HepG2 (cell line): ENCODE measurements around the gene DHX58. TPM values are rescaled to one million over a fixed set of nuclear protein-coding genes. Genes with fewer than 3 reads are reported as not detected.

Experiments used
- MAZ ChIP-seq, 2 experiments: sonication (generic) in 1 of 2; formaldehyde crosslinking in 1 of 2; IDR thresholded peaks; 2 replicates each; pipeline versions ENCODE4 v1.5.0 to v1.6.1; 2012 to 2020; ENCODE audit warnings: low read depth in 2 of 2, mild to moderate bottlenecking in 2 of 2, borderline replicate concordance in 1 of 2, improper control_type of control experiment in 1 of 2, low read length in 1 of 2, missing genetic modification reagents in 1 of 2, moderate library complexity in 1 of 2
- MBD4 ChIP-seq: IDR thresholded peaks from 2 replicates; pipeline ENCODE4 v1.6.1; 2012; ENCODE audit warnings: low read length, inconsistent platforms, borderline replicate concordance
- THYN1 ChIP-seq: sonication (generic); formaldehyde crosslinking; IDR thresholded peaks from 2 replicates; pipeline ENCODE4 v1.8.1; 2023; ENCODE audit warnings: low read depth, mild to moderate bottlenecking, moderate library complexity, missing genetic modification reagents, borderline replicate concordance
- ZKSCAN8 ChIP-seq: IDR thresholded peaks from 2 replicates; pipeline ENCODE4 v1.6.1; 2016; ENCODE audit warnings: borderline replicate concordance, missing genetic modification reagents, missing compliant biosample characterization
- ZNF136 ChIP-seq: sonication (generic); formaldehyde crosslinking; IDR thresholded peaks from 2 replicates; pipeline ENCODE4 v1.8.1; 2022; ENCODE audit warnings: low read depth, mild to moderate bottlenecking, moderate library complexity, missing genetic modification reagents
- ZNF234 ChIP-seq: sonication (generic); formaldehyde crosslinking; conservative IDR thresholded peaks from 2 replicates; pipeline ENCODE4 v1.5.1; 2020; ENCODE audit warnings: mild to moderate bottlenecking, missing genetic modification reagents
- ZNF558 ChIP-seq: sonication (generic); formaldehyde crosslinking; IDR thresholded peaks from 2 replicates; pipeline ENCODE4 v1.9.0; 2022; ENCODE audit warnings: mild to moderate bottlenecking, missing genetic modification reagents, borderline replicate concordance
- ZNF644 ChIP-seq: IDR thresholded peaks from 2 replicates; pipeline ENCODE4 v1.6.1; 2016; ENCODE audit warnings: low read depth
- ZNF772 ChIP-seq: sonication (generic); formaldehyde crosslinking; IDR thresholded peaks from 2 replicates; pipeline ENCODE4 v1.5.0; 2020; ENCODE audit warnings: mild to moderate bottlenecking, missing genetic modification reagents
- ZNF776 ChIP-seq: sonication (generic); formaldehyde crosslinking; IDR thresholded peaks from 2 replicates; pipeline ENCODE4 v1.4.0; 2020; ENCODE audit warnings: mild to moderate bottlenecking, missing genetic modification reagents
- ZNF788 ChIP-seq: sonication (generic); formaldehyde crosslinking; IDR thresholded peaks from 2 replicates; pipeline ENCODE4 v1.5.0; 2020; ENCODE audit warnings: mild to moderate bottlenecking, missing genetic modification reagents, borderline replicate concordance
- polyA plus RNA-seq, 8 experiments: library from polyadenylated mRNA; depleted of rRNA in 3 of 8; stranded (reverse) in 7 of 8; unstranded in 1 of 8; fragments of >200 nt; fragmentation: Illumina TruSeq in 4 of 8; extraction: Trizol in 4 of 8; gene quantifications; 2 replicates each; pipeline versions ENCODE4 v1.2.1 to v1.2.3, GENCODE V29; 2011 to 2016; ENCODE audit warnings: low read depth in 4 of 8, missing spikeins in 1 of 8, mixed read lengths in 1 of 8; ENCODE audit not compliant: insufficient read depth in 1 of 8
- total RNA-seq, 5 experiments: library from RNA; depleted of rRNA; stranded (reverse); fragments of >200 nt; fragmentation: Illumina TruSeq; extraction: Trizol; gene quantifications; 2 replicates each; pipeline ENCODE4 v1.2.3, GENCODE V29; 2016; ENCODE audit warnings: low read depth in 1 of 5
- TF ChIP-seq, protein P1 (sequence below): sonication (generic); formaldehyde crosslinking; conservative IDR thresholded peaks from 2 replicates; pipeline ENCODE4 v1.4.0; 2020; ENCODE audit warnings: missing genetic modification reagents
- TF ChIP-seq, protein P2 (sequence below): sonication (generic); formaldehyde crosslinking; IDR thresholded peaks from 2 replicates; pipeline ENCODE4 v1.5.0; 2020; ENCODE audit warnings: mild to moderate bottlenecking, missing genetic modification reagents, borderline replicate concordance
- TF ChIP-seq, protein P3 (sequence below): sonication (generic); formaldehyde crosslinking; IDR thresholded peaks from 2 replicates; pipeline ENCODE4 v1.4.0; 2020; ENCODE audit warnings: mild to moderate bottlenecking, missing genetic modification reagents

The DHX58 gene
- total and polyA plus RNA-seq, 2 of the 13 experiments (the other 11 are each of a cell fraction or from before 2014, with no cell fraction given), result 6.7 to 7.8 TPM

DNA sequence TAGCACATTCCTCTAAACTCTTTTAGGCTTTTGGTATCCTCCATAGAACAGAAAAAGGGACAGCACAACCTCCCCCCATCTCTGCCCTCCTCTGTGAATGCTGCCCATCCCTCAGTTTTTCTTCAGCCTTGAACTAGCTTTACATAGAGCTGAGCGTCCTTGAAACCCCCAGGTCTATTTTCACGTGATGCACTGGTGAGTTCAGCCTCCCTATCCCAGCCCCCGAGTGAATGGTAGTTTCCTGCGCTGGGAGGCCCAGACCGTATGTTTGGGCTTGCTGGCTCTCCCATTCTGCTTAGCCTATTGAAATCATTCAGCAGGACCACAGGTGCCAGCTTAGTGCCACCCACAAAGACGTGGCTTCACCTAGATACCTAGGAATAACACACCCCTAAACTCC, 36.7 kb downstream of the DHX58 start (continued):
- TF ChIP-seq MAZ (IDR thresholded peaks at IDR 0.05; ENCODE audit: borderline replicate concordance, low read depth, low read length) (no peak), MAZ (CRISPR knock-in tag; IDR thresholded peaks at IDR 0.05; ENCODE audit: low read depth) (peak; percentile 15; the same call in 1 of the 2 replicates), ZNF644 (CRISPR knock-in tag) (no peak), ZNF136 (CRISPR knock-in tag) (no peak), ZNF788 (CRISPR knock-in tag) (peak; percentile 24; the same call in 1 of the 2 replicates), ZNF234 (no peak), ZKSCAN8 (CRISPR knock-in tag) (no peak), THYN1 (CRISPR knock-in tag) (no peak), ZNF558 (CRISPR knock-in tag) (no peak), MBD4 (no peak), ZNF776 (CRISPR knock-in tag) (no peak), ZNF772 (CRISPR knock-in tag) (no peak)
- TF ChIP-seq, protein P1, sequence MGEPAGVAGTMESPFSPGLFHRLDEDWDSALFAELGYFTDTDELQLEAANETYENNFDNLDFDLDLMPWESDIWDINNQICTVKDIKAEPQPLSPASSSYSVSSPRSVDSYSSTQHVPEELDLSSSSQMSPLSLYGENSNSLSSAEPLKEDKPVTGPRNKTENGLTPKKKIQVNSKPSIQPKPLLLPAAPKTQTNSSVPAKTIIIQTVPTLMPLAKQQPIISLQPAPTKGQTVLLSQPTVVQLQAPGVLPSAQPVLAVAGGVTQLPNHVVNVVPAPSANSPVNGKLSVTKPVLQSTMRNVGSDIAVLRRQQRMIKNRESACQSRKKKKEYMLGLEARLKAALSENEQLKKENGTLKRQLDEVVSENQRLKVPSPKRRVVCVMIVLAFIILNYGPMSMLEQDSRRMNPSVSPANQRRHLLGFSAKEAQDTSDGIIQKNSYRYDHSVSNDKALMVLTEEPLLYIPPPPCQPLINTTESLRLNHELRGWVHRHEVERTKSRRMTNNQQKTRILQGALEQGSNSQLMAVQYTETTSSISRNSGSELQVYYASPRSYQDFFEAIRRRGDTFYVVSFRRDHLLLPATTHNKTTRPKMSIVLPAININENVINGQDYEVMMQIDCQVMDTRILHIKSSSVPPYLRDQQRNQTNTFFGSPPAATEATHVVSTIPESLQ (CRISPR knock-in tag), result no peak
- TF ChIP-seq, protein P2, sequence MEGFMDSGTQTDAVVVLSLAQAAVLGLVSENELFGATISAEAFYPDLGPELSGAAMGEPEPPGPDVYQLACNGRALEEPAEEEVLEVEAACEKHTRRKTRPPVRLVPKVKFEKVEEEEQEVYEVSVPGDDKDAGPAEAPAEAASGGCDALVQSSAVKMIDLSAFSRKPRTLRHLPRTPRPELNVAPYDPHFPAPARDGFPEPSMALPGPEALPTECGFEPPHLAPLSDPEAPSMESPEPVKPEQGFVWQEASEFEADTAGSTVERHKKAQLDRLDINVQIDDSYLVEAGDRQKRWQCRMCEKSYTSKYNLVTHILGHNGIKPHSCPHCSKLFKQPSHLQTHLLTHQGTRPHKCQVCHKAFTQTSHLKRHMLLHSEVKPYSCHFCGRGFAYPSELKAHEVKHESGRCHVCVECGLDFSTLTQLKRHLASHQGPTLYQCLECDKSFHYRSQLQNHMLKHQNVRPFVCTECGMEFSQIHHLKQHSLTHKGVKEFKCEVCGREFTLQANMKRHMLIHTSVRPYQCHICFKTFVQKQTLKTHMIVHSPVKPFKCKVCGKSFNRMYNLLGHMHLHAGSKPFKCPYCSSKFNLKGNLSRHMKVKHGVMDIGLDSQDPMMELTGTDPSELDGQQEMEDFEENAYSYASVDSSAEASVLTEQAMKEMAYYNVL (CRISPR knock-in tag), result peak; percentile 72; the same call in 1 of the 2 replicates
- TF ChIP-seq, protein P3, sequence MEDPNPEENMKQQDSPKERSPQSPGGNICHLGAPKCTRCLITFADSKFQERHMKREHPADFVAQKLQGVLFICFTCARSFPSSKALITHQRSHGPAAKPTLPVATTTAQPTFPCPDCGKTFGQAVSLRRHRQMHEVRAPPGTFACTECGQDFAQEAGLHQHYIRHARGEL (CRISPR knock-in tag), result no peak
